ENCODE measurements around the gene ZFYVE28.
"Not testable (repeated sequence)": the region's sequence is repeated elsewhere in the genome, so short reads cannot be mapped to it uniquely, and the experiment has no call there.

ZFYVE28 gene

DNA sequence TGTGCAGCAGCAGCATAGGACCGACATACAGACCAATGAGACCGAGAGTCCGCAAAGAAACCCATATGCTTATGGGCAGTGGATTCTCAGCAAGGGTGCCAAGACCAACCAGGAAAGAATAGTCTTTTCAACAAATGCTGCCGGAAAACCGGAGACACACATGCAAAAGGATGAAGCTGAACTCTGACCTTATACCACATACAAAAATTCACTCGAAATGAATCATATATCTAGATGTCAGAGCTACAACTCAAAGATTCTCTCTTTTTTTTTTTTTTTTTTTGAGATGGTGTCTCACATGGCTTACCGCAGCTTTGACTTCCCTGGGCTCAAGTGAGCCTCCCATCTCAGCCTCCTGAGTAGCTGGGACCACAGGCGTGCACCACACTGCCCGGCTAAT, 140.5 kb downstream of the ZFYVE28 start:
- H3K9me3 ChIP-seq (ENCODE audit: insufficient read depth, low read length) = no peaks in the 10 kb centered on the region
- H3K9ac ChIP-seq (ENCODE audit: low read length) = no peak overlapping the region
- H3K27me3 ChIP-seq (ENCODE audit: low read length) = no peaks in the 10 kb centered on the region
- TF ChIP-seq, protein P1, sequence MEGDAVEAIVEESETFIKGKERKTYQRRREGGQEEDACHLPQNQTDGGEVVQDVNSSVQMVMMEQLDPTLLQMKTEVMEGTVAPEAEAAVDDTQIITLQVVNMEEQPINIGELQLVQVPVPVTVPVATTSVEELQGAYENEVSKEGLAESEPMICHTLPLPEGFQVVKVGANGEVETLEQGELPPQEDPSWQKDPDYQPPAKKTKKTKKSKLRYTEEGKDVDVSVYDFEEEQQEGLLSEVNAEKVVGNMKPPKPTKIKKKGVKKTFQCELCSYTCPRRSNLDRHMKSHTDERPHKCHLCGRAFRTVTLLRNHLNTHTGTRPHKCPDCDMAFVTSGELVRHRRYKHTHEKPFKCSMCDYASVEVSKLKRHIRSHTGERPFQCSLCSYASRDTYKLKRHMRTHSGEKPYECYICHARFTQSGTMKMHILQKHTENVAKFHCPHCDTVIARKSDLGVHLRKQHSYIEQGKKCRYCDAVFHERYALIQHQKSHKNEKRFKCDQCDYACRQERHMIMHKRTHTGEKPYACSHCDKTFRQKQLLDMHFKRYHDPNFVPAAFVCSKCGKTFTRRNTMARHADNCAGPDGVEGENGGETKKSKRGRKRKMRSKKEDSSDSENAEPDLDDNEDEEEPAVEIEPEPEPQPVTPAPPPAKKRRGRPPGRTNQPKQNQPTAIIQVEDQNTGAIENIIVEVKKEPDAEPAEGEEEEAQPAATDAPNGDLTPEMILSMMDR (IDR thresholded peaks at IDR 0.05; ENCODE audit: insufficient read depth, low read length, poor library complexity, severe bottlenecking) = no peak
- TF ChIP-seq EZH2phosphoT487 (conservative IDR thresholded peaks at IDR 0.05; ENCODE audit: low read length) = no peak
- H3K9me2 ChIP-seq (replicated peaks; ENCODE audit: insufficient read depth, low read length) = no peaks in the 10 kb centered on the region
- no peak overlapping the region for H3K27ac ChIP-seq (ENCODE audit: low read depth, low read length)
- H2AFZ ChIP-seq (ENCODE audit: low read depth, low read length, severe bottlenecking) = no peak overlapping the region
- H3K4me3 ChIP-seq (ENCODE audit: insufficient read depth, low read length, poor library complexity, severe bottlenecking) = no peak overlapping the region
- H3F3A ChIP-seq (ENCODE audit: insufficient read depth) = no peaks in the 10 kb centered on the region
- H3K79me2 ChIP-seq (ENCODE audit: insufficient read depth, low read length) = no peaks in the 10 kb centered on the region
- no peak overlapping the region for H3K4me2 ChIP-seq (ENCODE audit: low read depth, low read length, poor library complexity, severe bottlenecking)
- no peaks in the 10 kb centered on the region for H4K20me1 ChIP-seq (ENCODE audit: low read depth, low read length)
- H3K36me3 ChIP-seq (ENCODE audit: low read length) = no peaks in the 10 kb centered on the region

DNA sequence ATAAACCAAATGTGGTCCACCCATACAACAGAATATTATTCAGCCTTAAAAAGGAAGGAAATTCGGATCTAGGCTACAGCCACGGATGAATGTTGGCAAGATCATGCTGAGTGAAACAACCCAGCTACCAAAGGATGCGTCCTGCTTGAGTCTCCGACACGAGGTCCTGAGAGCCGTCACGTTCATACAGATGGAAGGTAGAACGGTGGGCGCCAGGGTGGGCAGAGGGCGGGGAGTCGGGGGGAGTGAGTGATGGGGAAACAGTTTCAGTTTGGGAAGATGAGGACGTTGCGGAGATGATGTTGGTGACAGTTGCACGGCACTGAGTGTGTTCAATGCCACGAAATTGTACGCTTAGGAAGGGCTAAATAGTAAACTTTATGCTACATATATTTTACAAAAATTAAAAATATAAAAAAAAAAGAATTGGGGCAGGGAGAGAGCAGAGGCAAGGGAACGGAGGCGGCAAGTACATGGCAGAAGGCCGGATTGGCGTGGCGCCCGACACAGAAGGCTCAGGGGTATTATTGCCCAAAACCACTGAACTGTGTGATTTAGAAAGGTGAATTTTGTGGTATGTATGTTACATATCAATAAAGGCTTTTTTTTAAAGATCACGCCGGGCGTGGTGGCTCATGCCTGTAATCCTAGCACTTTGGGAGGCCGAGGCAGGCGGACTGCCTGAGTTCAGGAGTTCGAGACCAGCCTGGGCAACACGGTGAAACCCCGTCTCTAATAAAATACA, 141.7 kb downstream of the ZFYVE28 start:
- no peak overlapping the region for H3K27ac ChIP-seq (ENCODE audit: low read depth, low read length)
- no peaks in the 10 kb centered on the region for H3K9me2 ChIP-seq (replicated peaks; ENCODE audit: insufficient read depth, low read length)
- H3K9ac ChIP-seq (ENCODE audit: low read length) = no peak overlapping the region
- no peak overlapping the region for H3K4me3 ChIP-seq (ENCODE audit: insufficient read depth, low read length, poor library complexity, severe bottlenecking)
- no peak overlapping the region for H3K4me2 ChIP-seq (ENCODE audit: low read depth, low read length, poor library complexity, severe bottlenecking)
- H3K79me2 ChIP-seq (ENCODE audit: insufficient read depth, low read length) = no peaks in the 10 kb centered on the region
- no peak overlapping the region for H2AFZ ChIP-seq (ENCODE audit: low read depth, low read length, severe bottlenecking)
- H3F3A ChIP-seq (ENCODE audit: insufficient read depth) = no peaks in the 10 kb centered on the region
- H3K9me3 ChIP-seq (ENCODE audit: insufficient read depth, low read length) = no peaks in the 10 kb centered on the region
- no peaks in the 10 kb centered on the region for H4K20me1 ChIP-seq (ENCODE audit: low read depth, low read length)
- no peaks in the 10 kb centered on the region for H3K27me3 ChIP-seq (ENCODE audit: low read length)
- no peak for TF ChIP-seq EZH2phosphoT487 (conservative IDR thresholded peaks at IDR 0.05; ENCODE audit: low read length)
- TF ChIP-seq, protein P1 (IDR thresholded peaks at IDR 0.05; ENCODE audit: insufficient read depth, low read length, poor library complexity, severe bottlenecking) = no peak
- no peaks in the 10 kb centered on the region for H3K36me3 ChIP-seq (ENCODE audit: low read length)

DNA sequence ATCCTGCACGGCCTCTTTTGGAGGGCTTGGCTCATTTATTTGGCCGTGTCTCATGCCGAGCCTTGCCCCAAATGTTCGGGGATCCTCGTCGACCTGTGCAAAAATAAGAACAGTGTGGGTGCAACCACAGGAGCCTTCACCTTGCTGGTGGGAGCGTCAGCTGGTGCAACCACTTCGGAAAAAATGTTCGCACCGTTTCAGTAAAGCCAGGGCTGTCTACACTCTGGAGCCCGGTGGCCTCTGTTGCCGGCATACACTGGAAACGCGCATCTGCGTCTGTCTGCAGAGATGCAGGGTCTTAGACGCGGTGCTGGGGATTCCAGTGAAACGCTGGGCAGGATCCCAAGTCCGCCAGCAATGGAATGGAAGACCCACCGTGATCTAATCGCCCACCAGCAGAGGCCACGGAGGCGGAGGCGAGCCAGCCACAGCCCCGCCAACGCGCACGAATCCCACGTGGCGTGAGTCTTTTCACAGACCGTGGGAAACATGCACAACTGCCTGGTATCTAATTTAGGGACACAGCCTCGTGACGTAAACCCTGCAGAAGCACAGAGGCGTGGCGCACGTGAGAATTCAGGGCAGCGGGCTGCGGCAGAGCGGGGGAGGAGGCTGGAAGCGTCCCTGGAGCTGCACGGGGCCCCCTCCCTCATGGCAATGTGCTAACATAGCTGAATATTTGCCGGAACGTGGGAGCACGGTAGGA, 142.7 kb downstream of the ZFYVE28 start:
- no peak overlapping the region for H3K4me2 ChIP-seq (ENCODE audit: low read depth, low read length, poor library complexity, severe bottlenecking)
- TF ChIP-seq, protein P1 (IDR thresholded peaks at IDR 0.05; ENCODE audit: insufficient read depth, low read length, poor library complexity, severe bottlenecking) = no peak
- no peak for TF ChIP-seq EZH2phosphoT487 (conservative IDR thresholded peaks at IDR 0.05; ENCODE audit: low read length)
- H3K27ac ChIP-seq (ENCODE audit: low read depth, low read length) = no peak overlapping the region
- no peaks in the 10 kb centered on the region for H3K79me2 ChIP-seq (ENCODE audit: insufficient read depth, low read length)
- no peaks in the 10 kb centered on the region for H3K9me2 ChIP-seq (replicated peaks; ENCODE audit: insufficient read depth, low read length)
- H3K9me3 ChIP-seq (ENCODE audit: insufficient read depth, low read length) = no peaks in the 10 kb centered on the region
- H3K9ac ChIP-seq (ENCODE audit: low read length) = no peak overlapping the region
- H3K27me3 ChIP-seq (ENCODE audit: low read length) = no peaks in the 10 kb centered on the region
- H3F3A ChIP-seq (ENCODE audit: insufficient read depth) = no peaks in the 10 kb centered on the region
- no peak overlapping the region for H3K4me3 ChIP-seq (ENCODE audit: insufficient read depth, low read length, poor library complexity, severe bottlenecking)
- H3K36me3 ChIP-seq (ENCODE audit: low read length) = no peaks in the 10 kb centered on the region
- H2AFZ ChIP-seq (ENCODE audit: low read depth, low read length, severe bottlenecking) = no peak overlapping the region
- H4K20me1 ChIP-seq (ENCODE audit: low read depth, low read length) = no peaks in the 10 kb centered on the region

DNA sequence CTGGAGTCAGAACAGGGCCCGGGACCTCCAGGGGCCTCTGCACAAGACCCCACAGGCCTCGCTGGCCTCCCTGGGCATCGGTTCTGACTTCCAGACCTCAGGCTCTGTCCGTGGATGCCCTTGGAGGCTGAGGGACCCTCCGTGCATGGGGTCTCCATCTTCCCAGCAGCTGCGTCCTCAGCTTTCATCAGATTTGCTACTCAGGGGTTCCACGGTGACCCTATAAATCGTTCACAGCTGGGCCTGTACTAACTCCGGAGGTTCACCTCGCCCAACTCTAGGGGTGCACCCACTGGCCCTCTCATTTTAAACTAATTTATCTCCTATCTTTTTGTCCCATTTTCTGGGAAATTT, 143.4 kb downstream of the ZFYVE28 start:
- not testable (repeated sequence) for H3K9me2 ChIP-seq (replicated peaks; ENCODE audit: insufficient read depth, low read length); H3K9ac ChIP-seq (ENCODE audit: low read length); H3K36me3 ChIP-seq (ENCODE audit: low read length); H2AFZ ChIP-seq (ENCODE audit: low read depth, low read length, severe bottlenecking); H3K79me2 ChIP-seq (ENCODE audit: insufficient read depth, low read length); H3K4me2 ChIP-seq (ENCODE audit: low read depth, low read length, poor library complexity, severe bottlenecking); H3K27ac ChIP-seq (ENCODE audit: low read depth, low read length); H3K4me3 ChIP-seq (ENCODE audit: insufficient read depth, low read length, poor library complexity, severe bottlenecking); H3K9me3 ChIP-seq (ENCODE audit: insufficient read depth, low read length); H3K27me3 ChIP-seq (ENCODE audit: low read length); H3F3A ChIP-seq (ENCODE audit: insufficient read depth); H4K20me1 ChIP-seq (ENCODE audit: low read depth, low read length)

Data from SU-DHL-6 (cell line).